B cell (primary cell): ENCODE measurements around the gene LMAN2.

Source experiments
- CTCF ChIP-seq: fragments of 200-600 bp; IDR thresholded peaks from one replicate; pipeline ENCODE4 v1.8.0; 2022; ENCODE audit warnings: antibody characterized with exemption, mild to moderate bottlenecking
- EZH2 ChIP-seq: IDR thresholded peaks from 2 replicates; pipeline ENCODE4 v1.6.1; 2012; ENCODE audit warnings: borderline replicate concordance, low read depth, mild to moderate bottlenecking, moderate library complexity, low read length; ENCODE audit not compliant: insufficient read depth, poor library complexity, severe bottlenecking

GRCh38 chr5:177355162-177355867, 3.8 kb upstream of the LMAN2 start:
- TF ChIP-seq CTCF = no peak
- TF ChIP-seq EZH2 = no peak
